ENCODE measurements around the gene VPS11. TPM values are rescaled to one million over a fixed set of nuclear protein-coding genes. Genes with fewer than 3 reads are reported as not detected.

Gene VPS11
- total and polyA plus RNA-seq, 7 donors, result 13.4 to 37.0 (median 27.4) TPM

- no peak for DNase-seq
- Histone ChIP-seq H3K9me3 (no peaks in the 10 kb centered on the region), H3K27ac (no peak overlapping the region), H3K4me1 (peaks cover 0 to 15% (median 14%) of the 10 kb centered on the region in 4 donors), H3K27me3 (no peaks in the 10 kb centered on the region), H3K4me3 (no peak overlapping the region), H3K36me3 (peaks cover 24 to 62% (median 54%) of the 10 kb centered on the region in 4 donors)
- intact Hi-C loops (cut with DNase I), result no loop called here
- TF ChIP-seq EP300 (IDR thresholded peaks at IDR 0.05), result no peak
- no peak for TF ChIP-seq CTCF (IDR thresholded peaks at IDR 0.05)
- no peak for TF ChIP-seq POLR2A (IDR thresholded peaks at IDR 0.05)
- no peak for TF ChIP-seq POLR2AphosphoS5 (IDR thresholded peaks at IDR 0.05)
- 62 to 73% methylated on average over 7 of the region's 7 CpGs for WGBS, 2 donors
These were observed 14.2 kb downstream of the VPS11 start for GRCh38 chr11:119081682-119082260.

GRCh38 chr11:119084663-119085436 is 17.2 kb downstream of the VPS11 start, which contains the start of gene HMBS:
TSS of gene HMBS (plus strand) at chr11:119084881. CDS start at chr11:119085034, 153 bp downstream.
- Histone ChIP-seq H3K4me3 (peak within 1 kb of the TSS; percentile 62 to 82 (median 68)), H3K27ac (peak within 1 kb of the TSS; percentile 89 to 97 (median 92)), H3K36me3 (peaks cover 0 to 31% (median 25%) of the 10 kb centered on the region in 4 donors), H3K9me3 (no peaks in the 10 kb centered on the region), H3K27me3 (no peaks in the 10 kb centered on the region), H3K4me1 (peaks cover 0 to 15% (median 14%) of the 10 kb centered on the region in 4 donors)
- WGBS, 2 donors, result 1% methylated on average over 45 of the region's 45 CpGs
- peak; percentile 98 for DNase-seq
- peak in 1 of 2 donors; percentile 29 for TF ChIP-seq POLR2A (IDR thresholded peaks at IDR 0.05)
- peak; percentile 53 to 83 (median 82) for TF ChIP-seq POLR2AphosphoS5 (IDR thresholded peaks at IDR 0.05)
- TF ChIP-seq CTCF (IDR thresholded peaks at IDR 0.05), result no peak
- no peak for TF ChIP-seq EP300 (IDR thresholded peaks at IDR 0.05)
- intact Hi-C loops (cut with DNase I), result no loop called here

GRCh38 chr11:119085437-119085847 is 17.8 kb downstream of the VPS11 start:
- Histone ChIP-seq H3K9me3 (no peaks in the 10 kb centered on the region), H3K27ac (peak overlapping the region; percentile 89 to 97 (median 92)), H3K4me1 (peaks cover 0 to 15% (median 14%) of the 10 kb centered on the region in 4 donors), H3K4me3 (peak overlapping the region; percentile 62 to 82 (median 68)), H3K36me3 (peaks cover 0 to 25% (median 19%) of the 10 kb centered on the region in 4 donors), H3K27me3 (no peaks in the 10 kb centered on the region)
- WGBS, 2 donors, result 0 to 1% methylated on average over 13 of the region's 13 CpGs
- no peak for DNase-seq
- intact Hi-C loops (cut with DNase I), result no loop called here
- TF ChIP-seq POLR2AphosphoS5 (IDR thresholded peaks at IDR 0.05), result no peak
- TF ChIP-seq EP300 (IDR thresholded peaks at IDR 0.05), result no peak
- no peak for TF ChIP-seq POLR2A (IDR thresholded peaks at IDR 0.05)
- TF ChIP-seq CTCF (IDR thresholded peaks at IDR 0.05), result no peak

- Histone ChIP-seq H3K4me3 (no peak overlapping the region), H3K27me3 (no peaks in the 10 kb centered on the region), H3K27ac (no peak overlapping the region), H3K36me3 (peaks cover 0 to 11% (median 2%) of the 10 kb centered on the region in 4 donors), H3K9me3 (no peaks in the 10 kb centered on the region), H3K4me1 (peaks cover 0 to 17% (median 14%) of the 10 kb centered on the region in 4 donors)
- 89 to 90% methylated on average over 6 of the region's 6 CpGs for WGBS, 2 donors
- DNase-seq, result no peak
- TF ChIP-seq POLR2AphosphoS5 (IDR thresholded peaks at IDR 0.05) (no peak), CTCF (IDR thresholded peaks at IDR 0.05) (no peak), POLR2A (IDR thresholded peaks at IDR 0.05) (no peak), EP300 (IDR thresholded peaks at IDR 0.05) (no peak)
- intact Hi-C loops (cut with DNase I), result no loop called here
These were observed 19.5 kb downstream of the VPS11 start for GRCh38 chr11:119087123-119087522.
